GM18870 (cell line): ENCODE results near the gene LENG9.

Source experiments
- ATAC-seq: cut with Tn5 transposase; IDR thresholded peaks from one replicate; pipeline ENCODE4 v1.9.1; 2021; ENCODE audit warnings: moderate library complexity; ENCODE audit not compliant: unreplicated experiment

LENG9 gene

DNA sequence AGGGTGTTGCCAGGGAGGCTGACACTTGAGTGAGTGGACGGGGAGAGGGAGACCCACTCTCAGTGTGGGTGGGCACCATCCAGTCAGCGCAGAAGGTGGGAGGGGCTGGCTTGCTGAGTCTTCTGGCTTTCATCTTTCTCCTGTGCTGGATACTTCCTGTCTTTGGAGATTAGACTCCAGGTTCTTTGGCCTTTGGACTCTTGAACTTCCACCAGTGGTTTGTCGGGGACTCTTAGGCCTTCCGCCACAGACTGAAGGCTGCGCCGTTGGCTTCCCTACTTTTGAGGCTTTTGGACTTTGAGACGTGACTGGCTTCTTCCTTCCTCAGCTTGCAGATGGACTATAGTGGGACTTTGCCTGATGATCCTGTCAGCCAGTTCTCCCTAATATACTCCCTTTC lies 18.8 kb downstream of the LENG9 start:
- no peak for ATAC-seq

GRCh38 chr19:54440641-54441040 lies 22.9 kb downstream of the LENG9 start:
- no peak for ATAC-seq

DNA sequence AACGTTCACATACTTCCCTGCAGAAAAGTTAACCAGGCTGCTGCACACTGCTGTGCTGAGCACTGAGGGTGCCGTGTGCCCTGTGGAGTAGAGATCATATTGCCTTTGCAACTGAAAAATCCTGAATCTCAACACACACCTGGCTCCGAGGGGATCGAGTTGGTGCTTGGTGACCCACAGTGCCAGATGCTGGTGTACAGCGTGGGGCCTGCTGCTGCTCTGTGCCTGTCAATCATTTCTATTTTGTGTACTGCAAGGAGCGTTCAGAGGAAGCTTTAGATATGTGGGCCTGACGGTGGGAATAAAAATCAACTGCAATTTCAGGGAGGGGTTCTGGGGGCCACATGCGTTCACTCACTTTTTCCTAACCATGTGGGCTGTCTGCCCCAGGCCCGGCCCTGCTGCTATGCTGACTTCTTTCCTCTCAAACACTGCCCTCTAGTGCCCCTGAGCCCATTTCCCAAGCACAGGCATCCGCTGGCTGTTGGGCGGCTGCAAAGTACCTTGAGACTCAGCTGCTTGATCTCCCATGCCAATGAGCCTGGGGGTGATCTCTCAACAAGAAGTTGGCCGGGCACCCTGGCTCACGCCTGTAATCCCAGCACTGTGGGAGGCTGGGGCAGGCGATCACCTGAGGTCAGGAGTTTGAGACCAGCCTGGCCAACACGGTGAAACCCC lies 24.3 kb downstream of the LENG9 start:
- ATAC-seq, result no peak

GRCh38 chr19:54436628-54437252 lies 26.8 kb downstream of the LENG9 start:
- ATAC-seq, result no peak

DNA sequence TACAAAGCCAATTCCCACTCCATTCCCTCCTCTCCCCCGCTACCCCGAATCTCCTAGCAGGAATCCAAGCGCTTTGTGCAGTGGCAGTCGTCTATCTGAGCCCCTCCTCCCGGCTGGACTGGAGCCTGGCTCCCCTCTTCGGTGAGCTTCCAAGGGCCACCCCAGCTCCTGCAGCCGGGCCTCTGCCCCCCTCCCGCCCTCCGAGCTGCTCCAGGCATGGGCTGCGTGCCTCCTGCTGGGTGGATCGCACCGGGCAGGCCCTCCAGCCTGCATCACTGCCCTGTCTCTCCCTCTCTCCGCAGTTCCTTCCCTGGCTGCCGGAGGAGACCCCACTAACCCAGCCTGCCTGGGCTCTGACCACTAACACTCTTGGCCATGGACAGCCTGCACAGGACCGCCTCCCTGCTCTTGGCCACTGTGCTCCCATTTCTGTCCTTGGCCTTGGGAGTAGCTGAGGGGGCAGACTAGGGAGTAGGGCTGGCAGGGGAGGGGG lies 27.5 kb downstream of the LENG9 start:
- no peak for ATAC-seq

DNA sequence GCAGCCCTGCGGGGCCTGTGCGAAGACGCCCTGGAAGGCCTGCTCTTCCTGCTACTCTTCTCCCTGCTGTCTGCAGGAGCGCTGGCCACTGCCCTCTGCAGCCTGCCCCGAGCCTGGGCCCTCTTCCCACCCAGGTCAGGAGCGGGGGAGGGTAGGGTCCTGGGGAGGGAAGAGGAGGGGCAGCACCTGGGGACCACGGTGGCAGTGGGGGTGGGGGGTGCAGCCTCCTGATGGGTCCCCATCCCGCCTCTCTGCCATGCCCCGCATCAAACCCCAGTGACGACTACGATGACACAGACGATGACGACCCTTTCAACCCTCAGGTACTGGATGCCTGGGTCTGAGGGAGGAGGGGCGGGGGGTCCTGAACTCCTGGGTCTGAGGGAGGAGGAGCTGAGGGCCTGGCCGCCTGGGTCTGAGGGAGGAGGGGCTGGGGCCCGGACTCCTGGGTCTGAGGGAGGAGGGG lies 28.0 kb downstream of the LENG9 start:
- no peak for ATAC-seq

DNA sequence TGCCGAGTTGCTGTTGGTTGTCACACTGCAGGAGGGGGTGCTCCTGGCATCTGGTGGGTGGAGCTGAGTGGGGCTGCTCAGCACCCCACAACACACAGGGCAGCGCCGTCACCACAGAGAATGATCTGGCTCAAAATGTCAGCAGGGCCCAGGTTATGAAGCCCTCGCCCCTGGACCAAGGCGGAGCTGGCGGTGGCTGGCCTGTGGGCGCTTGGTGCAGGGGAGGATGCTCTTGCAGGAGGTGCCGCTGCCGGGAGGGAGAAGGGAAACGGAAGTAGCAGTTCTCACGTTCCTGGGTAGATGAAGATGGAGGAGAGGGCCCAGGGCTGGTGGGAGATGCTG lies 28.7 kb downstream of the LENG9 start:
- ATAC-seq, result no peak

GRCh38 chr19:54434112-54434872 lies 29.3 kb downstream of the LENG9 start:
- no peak for ATAC-seq

DNA sequence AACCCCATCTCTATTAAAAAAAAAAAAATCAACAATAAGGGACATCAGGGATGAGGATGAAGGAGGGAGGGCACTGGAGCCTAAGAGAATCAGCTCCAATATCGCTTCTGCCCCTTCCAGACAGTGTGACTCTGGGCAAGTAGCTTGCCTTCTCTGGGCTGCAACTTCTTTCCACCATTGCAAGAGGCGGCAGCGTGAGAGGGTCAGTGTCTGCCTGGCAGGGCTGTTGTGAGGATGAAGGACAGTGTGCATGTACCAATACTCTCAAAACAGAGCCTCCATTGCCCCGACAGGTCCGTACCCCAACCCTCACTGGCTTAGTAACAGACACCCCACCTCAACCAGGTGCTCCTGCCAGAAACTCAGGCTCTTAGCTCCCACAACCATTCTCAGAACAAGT lies 29.9 kb downstream of the LENG9 start:
- ATAC-seq, result no peak

- ATAC-seq, result no peak
Measured at GRCh38 chr19:54432144-54432738, 31.3 kb downstream of the LENG9 start.

DNA sequence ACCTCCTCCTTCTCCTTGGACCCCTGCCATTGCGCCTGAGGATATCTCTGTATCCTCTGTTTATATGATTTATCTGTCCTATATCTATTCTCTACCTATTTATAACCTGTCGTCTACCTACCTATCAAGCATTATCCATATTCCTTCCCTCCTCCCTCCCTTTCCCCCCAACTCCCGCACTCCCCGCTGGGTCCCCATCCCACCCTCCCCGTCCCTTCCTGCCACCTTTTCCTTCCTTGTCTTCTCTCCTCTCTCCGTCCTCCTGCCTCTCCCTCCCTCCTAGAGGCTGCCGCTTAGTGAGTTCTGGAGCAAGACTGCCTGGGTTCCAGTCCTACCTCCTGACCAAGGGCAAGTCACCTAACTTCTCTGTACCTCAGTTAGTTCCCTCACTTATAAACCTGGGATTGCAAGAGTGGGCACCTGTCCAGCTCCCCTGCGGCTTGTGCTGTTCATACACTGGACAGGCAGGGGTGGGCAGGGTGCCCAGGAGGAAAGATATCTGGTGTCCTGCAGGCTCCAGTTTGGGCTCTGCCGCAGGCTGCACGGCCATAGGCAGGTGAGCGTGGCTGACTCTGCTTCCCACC lies 32.2 kb downstream of the LENG9 start:
- no peak for ATAC-seq

DNA sequence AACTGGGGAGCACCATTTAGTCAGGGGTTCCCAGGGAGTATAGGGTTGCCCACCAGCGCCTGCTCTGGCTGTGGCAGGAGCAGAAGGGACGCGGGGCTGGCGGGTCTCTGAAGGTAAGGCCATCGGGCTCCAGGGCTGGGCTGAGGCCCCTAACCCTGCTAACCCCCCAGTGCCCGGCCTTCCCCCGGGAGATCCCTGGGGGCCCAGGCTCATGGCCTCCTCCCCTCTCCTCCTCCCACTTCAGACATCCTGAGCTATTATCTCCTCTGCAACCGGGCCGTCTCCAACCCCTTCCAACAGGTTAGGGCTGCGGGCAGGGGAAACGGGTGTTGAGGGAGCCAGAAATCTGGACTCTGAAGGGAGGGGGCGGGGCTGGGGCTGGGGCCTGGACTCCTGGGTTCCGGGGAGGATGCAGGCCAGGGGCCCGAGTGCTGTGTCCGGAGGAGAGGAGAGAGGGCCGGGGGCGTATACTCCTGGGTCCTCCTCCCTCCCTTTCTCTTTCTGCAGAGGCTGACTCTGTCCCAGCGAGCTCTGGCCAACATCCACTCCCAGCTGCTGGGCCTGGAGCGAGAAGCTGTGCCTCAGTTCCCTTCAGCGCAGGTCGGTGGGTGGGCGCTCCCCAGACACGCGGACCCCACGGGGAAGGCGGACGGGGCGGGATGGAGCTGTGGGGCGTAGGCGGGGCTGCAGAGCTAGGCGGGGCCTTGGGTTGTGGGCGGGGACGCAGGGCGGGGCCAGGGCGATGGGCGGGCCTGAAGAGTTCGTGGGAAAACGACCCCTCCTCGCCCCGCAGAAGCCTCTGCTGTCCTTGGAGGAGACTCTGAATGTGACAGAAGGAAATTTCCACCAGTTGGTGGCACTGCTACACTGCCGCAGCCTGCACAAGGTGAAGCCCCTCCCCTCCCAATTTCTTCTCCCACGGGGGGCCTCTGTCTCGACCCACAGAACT lies 33.0 kb downstream of the LENG9 start:
- no peak for ATAC-seq

DNA sequence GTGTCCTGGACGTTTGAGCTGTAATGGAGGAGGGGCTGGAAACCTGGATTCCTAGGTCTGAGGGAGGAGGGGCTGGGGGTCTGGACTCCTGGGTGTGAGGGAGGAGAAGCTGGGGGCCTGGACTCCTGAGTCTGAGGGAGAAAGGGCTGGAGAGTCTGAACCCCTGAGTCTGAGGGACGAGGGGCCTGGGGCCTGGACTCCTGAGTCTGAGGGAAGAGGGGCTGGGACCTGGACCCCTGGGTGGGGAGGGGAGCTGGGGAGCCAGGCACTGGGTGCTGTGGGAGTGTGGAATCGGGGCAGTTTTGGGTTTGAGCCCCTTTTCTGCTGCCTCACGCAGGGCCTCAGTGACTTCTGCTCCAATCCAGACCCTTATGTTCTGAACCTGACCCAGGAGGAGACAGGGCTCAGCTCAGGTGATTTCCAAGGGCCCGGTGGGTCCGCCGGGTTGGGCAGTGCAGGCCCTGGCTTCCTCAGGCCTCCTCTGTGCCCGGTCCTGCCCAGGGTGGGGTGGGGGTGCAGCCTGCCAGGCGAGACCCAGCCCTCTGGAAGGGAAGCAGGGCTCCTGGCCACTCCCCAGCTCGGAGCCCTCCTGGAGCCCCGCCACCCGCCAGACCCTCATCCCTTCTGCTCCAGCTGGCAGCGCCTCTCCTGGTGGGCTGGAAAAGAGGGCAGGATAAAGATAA lies 33.9 kb downstream of the LENG9 start:
- no peak for ATAC-seq

DNA sequence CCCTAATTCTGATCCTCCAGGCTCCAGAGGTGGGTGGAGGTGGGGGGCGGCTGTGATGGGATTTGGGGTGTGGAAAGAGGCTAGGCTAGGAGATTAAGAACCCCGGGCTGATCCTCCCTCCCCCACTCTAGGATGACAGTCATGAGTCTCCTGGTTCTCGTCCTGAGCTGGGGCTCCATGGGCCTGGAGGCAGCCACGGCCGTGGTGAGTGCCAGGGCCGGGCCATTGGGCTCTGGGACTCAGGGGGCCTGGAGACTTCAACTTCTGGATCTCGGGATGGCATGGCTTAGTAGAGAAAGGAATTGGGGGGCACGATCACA lies 34.4 kb downstream of the LENG9 start:
- no peak for ATAC-seq

GRCh38 chr19:54428323-54429175 lies 35.0 kb downstream of the LENG9 start:
- ATAC-seq, result no peak

GRCh38 chr19:54427586-54427985 lies 36.0 kb downstream of the LENG9 start:
- no peak for ATAC-seq

DNA sequence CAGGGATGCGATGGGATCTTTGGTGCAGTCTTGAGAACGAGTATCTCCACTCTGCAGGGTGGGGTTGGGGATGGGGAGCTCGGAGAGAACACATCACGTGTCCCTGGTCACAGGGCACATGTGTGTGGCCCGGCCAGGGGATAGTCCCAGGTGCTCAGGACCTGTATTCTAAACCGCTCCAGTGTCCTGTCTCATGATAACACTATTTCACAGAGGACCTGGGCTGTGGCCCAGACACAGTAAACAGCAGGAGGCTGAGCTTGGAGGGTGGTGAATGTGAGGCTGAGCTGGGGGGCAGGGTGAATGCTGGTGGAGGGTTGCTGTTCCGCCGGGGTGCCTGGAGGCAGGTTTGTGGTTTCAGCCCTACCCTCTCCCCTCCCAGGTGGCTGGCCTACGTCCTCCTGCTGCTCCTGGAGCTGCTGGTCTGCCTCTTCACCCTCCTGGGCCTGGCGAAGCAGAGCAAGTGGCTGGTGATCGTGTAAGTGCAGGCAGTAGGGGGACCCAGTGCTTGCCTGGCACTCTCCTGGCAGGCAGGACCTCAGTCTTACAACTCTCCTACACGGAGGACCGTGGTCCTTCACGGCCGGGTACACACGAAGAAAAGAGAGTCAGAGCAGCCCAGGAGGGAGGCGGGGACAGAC lies 37.2 kb downstream of the LENG9 start:
- ATAC-seq, result no peak

DNA sequence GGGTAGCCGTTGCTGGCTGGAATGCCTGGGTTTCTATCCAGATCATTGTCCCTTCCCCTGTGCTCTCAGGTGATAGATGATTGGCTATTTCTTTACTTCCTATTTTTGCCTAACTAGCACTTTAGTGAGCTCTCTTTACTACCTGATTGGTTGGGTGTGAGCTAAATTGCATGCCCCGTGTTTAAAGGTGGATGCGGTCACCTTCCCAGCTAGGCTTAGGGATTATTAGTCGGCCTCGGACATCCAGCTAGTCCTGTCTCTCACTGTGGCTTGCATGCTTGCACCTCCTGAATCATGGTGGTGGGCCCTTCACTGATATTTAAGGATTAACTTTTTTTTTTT lies 38.2 kb downstream of the LENG9 start:
- ATAC-seq, result no peak
